NT2/D1 (cell line): Measurements from ENCODE around the gene MYZAP.

Experiments used
- DNase-seq: peaks from one replicate; pipeline ENCODE4 v3.0.0-alpha.2; 2011; ENCODE audit warnings: low read depth, low spot score
- H3K27me3 ChIP-seq: 2 replicates; pipeline ENCODE4 v1.6.0; 2011; ENCODE audit warnings: mild to moderate bottlenecking; ENCODE audit not compliant: insufficient read length, insufficient read depth
- H3K36me3 ChIP-seq: 2 replicates; pipeline ENCODE4 v1.6.1; 2011; ENCODE audit warnings: mild to moderate bottlenecking, low read length, mixed read lengths; ENCODE audit not compliant: insufficient read depth, insufficient read length
- H3K4me1 ChIP-seq: 2 replicates; pipeline ENCODE4 v1.5.1; 2011; ENCODE audit not compliant: insufficient read depth, insufficient read length
- H3K4me3 ChIP-seq: 2 replicates; pipeline ENCODE4 v1.5.1; 2011; ENCODE audit warnings: low read depth; ENCODE audit not compliant: insufficient read length
- H3K9ac ChIP-seq: 2 replicates; pipeline ENCODE4 v1.6.0; 2011; ENCODE audit warnings: low read depth; ENCODE audit not compliant: insufficient read length
- H3K9me3 ChIP-seq: 2 replicates; pipeline ENCODE4 v1.5.1; 2011; ENCODE audit warnings: mild to moderate bottlenecking, low read length; ENCODE audit not compliant: insufficient read depth
- SUZ12 ChIP-seq: IDR thresholded peaks from 2 replicates; pipeline ENCODE4 v1.6.1; 2011; ENCODE audit not compliant: insufficient read length, insufficient read depth; ENCODE audit errors: extremely low read depth
- YY1 ChIP-seq: IDR thresholded peaks from 2 replicates; pipeline ENCODE4 v1.6.1; 2011; ENCODE audit not compliant: insufficient read length, insufficient read depth
- ZNF274 ChIP-seq: IDR thresholded peaks from 2 replicates; pipeline ENCODE4 v1.6.1; 2011; ENCODE audit warnings: mild to moderate bottlenecking, low read depth, low read length

MYZAP gene

DNA sequence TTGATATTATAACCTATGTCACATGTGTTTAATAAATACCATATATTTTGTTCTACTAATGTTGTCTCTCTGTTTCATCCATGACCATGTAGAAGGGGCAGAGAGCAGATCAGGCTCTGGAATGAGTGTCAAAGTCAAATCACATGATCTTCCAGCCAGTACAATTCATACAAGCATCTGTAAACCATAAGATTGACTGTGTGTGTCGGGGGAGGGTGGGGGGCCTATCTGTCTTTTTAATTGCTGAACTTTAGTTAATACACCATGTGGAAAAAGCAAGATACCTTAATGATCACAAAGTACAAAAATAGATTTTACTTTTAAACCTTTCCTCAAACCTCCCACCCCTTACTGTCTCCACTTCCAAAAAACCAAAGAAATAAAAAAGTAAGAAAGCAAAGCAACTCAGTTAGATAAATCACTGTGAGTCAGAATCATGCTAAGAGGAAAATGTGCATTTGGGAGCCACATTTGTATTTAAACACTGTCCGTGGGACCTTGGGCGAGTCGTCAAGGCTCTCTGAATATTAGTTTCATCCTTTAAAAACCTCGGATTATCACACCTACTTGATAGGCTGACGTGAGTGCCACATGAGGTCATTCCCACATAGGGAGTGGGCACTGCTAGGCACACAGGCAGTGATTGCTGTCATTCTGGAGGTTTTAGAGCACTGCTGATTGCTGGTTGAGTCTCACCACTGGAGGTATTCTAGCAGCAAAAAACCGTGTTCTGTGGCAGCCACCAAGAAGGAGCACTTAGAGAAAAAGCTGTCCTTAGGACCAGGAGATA, 93.8 kb downstream of the MYZAP start:
- DNase-seq = no peak
- Histone ChIP-seq H3K9me3 (no peaks in the 10 kb centered on the region), H3K4me3 (no peak overlapping the region), H3K9ac (no peak overlapping the region), H3K36me3 (no peaks in the 10 kb centered on the region), H3K4me1 (no peaks in the 10 kb centered on the region), H3K27me3 (no peaks in the 10 kb centered on the region)
- TF ChIP-seq SUZ12 (no peak), ZNF274 (no peak), YY1 (no peak)

DNA sequence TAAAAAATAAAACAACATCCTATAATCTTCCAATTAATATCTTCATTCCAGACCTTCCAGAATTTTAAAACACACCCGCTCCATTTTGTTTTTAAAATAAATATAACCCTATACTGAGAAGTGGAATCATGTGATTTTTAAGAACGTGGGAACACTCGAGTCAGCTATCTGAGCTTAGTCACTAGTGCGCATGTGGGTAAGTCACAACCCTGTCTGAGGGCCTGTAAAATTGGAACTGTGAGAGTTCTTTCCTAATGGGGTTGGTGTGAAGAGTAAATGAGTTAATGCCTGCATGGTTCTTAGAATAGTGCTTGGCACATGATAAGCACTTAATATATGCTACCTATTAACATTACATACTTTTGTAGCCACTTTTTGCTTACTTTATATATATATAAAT, 95.0 kb downstream of the MYZAP start:
- TF ChIP-seq YY1 = no peak
- TF ChIP-seq SUZ12 = no peak
- TF ChIP-seq ZNF274 = no peak
- DNase-seq = no peak
- no peaks in the 10 kb centered on the region for H3K9me3 ChIP-seq
- H3K27me3 ChIP-seq = no peaks in the 10 kb centered on the region
- no peak overlapping the region for H3K9ac ChIP-seq
- no peak overlapping the region for H3K4me3 ChIP-seq
- no peaks in the 10 kb centered on the region for H3K36me3 ChIP-seq
- no peaks in the 10 kb centered on the region for H3K4me1 ChIP-seq

DNA sequence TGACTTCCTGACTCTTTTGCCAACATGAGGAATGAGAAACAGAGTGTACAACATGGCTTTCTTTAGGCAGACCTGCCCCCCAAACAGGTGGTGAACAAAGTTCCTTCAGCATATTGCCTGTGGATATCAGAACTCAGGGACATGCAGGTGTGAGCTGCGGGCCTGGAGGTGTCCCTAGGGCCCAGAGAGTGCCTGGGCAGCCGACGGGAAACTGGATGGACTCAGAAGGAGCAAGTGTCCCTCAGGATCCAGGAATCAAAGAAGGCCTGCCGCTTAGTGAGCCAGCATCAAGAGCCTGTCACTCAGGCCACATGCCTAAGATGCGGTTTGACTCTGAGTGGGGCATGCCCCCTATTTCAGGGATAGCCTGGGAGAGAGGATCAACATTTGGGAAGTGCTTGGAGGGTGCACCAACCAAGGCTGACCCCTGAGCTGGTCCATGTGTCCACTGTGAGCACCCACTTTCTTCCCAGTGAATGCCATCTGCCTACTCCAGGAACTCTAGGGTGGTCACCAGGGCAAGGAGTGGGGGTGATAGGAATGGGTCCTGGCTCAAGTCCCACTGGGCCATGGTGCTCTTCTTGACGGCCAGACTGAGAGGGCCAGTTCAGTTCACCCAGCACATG, 98.8 kb downstream of the MYZAP start:
- no peaks in the 10 kb centered on the region for H3K4me1 ChIP-seq
- H3K9ac ChIP-seq = no peak overlapping the region
- H3K9me3 ChIP-seq = no peaks in the 10 kb centered on the region
- no peaks in the 10 kb centered on the region for H3K36me3 ChIP-seq
- no peak overlapping the region for H3K4me3 ChIP-seq
- H3K27me3 ChIP-seq = no peaks in the 10 kb centered on the region
- no peak for TF ChIP-seq SUZ12
- DNase-seq = no peak

DNA sequence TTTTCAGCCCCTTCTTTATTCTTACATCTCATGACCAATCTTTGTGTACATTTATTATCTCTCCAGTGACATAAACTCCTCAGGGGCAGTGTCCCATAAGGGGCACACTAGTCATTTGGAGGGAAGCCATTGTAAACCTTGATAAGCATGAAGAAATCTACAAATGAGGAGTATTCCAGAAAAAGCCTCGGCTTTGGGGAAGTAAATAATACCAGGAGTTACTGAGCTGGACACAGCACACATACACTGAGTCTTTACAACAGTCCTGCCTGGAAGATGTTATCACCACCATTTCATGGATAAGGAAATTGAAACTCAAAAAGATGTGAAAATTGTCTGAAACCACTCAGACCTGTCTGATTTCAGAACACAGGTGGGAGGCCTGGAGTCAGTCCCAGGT, 99.4 kb downstream of the MYZAP start:
- Histone ChIP-seq H3K36me3 (no peaks in the 10 kb centered on the region), H3K4me3 (no peak overlapping the region), H3K4me1 (no peaks in the 10 kb centered on the region), H3K27me3 (no peaks in the 10 kb centered on the region), H3K9me3 (no peaks in the 10 kb centered on the region), H3K9ac (no peak overlapping the region)
- DNase-seq = no peak
- TF ChIP-seq ZNF274 = no peak
- TF ChIP-seq SUZ12 = no peak
- TF ChIP-seq YY1 = no peak

DNA sequence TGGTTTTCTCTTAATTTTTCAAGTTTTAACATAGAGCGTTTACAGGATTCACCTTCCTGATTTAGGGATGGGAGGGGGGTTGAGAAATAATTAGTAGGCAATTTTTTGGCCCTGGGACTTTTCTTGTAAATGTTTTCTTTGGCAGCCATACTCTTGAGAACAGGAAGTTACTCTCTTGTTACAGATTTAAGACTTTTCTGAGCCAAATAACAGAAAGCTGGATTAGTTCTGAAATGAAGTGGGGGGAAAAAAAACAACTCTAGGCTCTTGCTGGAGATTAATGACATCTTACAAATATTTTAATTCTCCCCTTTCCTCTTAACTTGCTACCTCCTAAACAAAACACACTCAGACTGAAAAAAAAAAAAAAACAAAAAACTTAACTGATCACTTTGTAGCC, 101.0 kb downstream of the MYZAP start:
- Histone ChIP-seq H3K9me3 (no peaks in the 10 kb centered on the region), H3K27me3 (no peaks in the 10 kb centered on the region), H3K9ac (no peak overlapping the region), H3K36me3 (no peaks in the 10 kb centered on the region), H3K4me3 (no peak overlapping the region), H3K4me1 (no peaks in the 10 kb centered on the region)
- DNase-seq = no peak
- TF ChIP-seq YY1 (no peak), ZNF274 (no peak), SUZ12 (no peak)

DNA sequence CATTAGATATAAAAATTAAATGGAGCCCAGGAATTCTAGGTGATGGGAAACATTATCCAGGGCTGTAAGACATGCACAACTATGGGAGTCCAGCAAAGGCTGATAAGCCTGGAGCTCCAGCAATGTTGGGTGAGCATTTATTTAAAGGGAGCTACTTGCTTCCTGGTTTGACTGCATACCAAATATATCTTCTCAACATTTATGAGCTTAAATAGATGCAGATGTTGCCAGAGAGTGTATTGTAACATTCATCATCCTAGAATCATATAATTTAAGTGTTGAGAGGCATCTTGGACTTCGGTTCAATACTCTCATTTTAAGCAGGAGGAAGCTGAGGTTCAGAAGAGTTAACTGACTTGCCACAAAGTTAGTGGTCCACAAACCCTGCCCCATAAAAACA, 102.6 kb downstream of the MYZAP start:
- H3K4me3 ChIP-seq = no peak overlapping the region
- no peak for TF ChIP-seq SUZ12
- no peak for TF ChIP-seq YY1
- no peak for TF ChIP-seq ZNF274
- no peaks in the 10 kb centered on the region for H3K9me3 ChIP-seq
- no peaks in the 10 kb centered on the region for H3K4me1 ChIP-seq
- no peaks in the 10 kb centered on the region for H3K36me3 ChIP-seq
- DNase-seq = no peak
- H3K27me3 ChIP-seq = no peaks in the 10 kb centered on the region
- H3K9ac ChIP-seq = no peak overlapping the region

DNA sequence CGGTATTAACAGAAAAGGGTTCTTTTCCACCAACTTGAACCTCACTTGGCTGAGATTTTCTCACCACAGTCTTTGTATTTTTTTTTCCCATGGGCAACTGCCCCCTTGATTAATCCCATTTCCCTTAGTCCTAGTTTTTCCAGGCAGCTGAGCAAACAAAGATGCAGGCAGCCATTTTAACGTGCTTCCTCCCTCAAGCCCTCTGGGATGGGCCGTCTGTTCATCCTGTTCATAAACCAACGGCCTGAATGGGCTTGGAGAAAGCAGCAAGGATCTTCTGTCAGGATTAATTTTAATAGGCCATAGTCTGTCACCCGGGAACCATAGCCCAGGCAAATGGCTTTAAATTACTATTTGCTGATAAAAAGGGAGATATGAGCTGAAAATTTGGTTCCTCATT, 104.4 kb downstream of the MYZAP start:
- no peaks in the 10 kb centered on the region for H3K9me3 ChIP-seq
- DNase-seq = no peak
- no peaks in the 10 kb centered on the region for H3K36me3 ChIP-seq
- H3K27me3 ChIP-seq = no peaks in the 10 kb centered on the region
- H3K4me1 ChIP-seq = no peaks in the 10 kb centered on the region
- no peak for TF ChIP-seq YY1
- TF ChIP-seq SUZ12 = no peak
- TF ChIP-seq ZNF274 = no peak
- H3K4me3 ChIP-seq = no peak overlapping the region
- no peak overlapping the region for H3K9ac ChIP-seq

DNA sequence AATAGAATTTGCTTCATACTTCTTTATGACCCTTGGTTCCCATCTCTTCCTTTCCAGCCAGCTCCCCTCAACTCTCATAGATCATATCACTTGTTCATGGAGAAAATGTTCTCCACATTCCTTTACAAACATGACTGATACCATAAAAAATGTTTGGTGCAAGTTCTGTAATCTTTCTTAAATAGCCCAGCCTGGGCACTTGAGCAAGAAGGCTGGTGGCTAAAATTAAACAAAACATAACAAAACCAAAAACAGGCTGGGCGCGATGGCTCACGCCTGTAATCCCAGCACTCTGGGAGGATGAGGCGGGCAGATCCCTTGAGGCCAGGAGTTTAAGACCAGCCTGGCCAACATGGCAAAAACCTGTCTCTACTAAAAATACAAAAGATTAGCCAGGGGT, 105.9 kb downstream of the MYZAP start:
- no peaks in the 10 kb centered on the region for H3K36me3 ChIP-seq
- no peaks in the 10 kb centered on the region for H3K27me3 ChIP-seq
- H3K9ac ChIP-seq = no peak overlapping the region
- H3K9me3 ChIP-seq = no peaks in the 10 kb centered on the region
- DNase-seq = no peak
- no peaks in the 10 kb centered on the region for H3K4me1 ChIP-seq
- TF ChIP-seq ZNF274 (no peak), SUZ12 (no peak), YY1 (no peak)
- no peak overlapping the region for H3K4me3 ChIP-seq
